ENCODE results near the gene PPP1CA. TPM values are rescaled to one million over a fixed set of nuclear protein-coding genes. Genes with fewer than 3 reads are reported as not detected.

PPP1CA gene
- total and polyA plus RNA-seq, 4 donors: 62.4 to 92.9 (median 75.9) TPM

DNA sequence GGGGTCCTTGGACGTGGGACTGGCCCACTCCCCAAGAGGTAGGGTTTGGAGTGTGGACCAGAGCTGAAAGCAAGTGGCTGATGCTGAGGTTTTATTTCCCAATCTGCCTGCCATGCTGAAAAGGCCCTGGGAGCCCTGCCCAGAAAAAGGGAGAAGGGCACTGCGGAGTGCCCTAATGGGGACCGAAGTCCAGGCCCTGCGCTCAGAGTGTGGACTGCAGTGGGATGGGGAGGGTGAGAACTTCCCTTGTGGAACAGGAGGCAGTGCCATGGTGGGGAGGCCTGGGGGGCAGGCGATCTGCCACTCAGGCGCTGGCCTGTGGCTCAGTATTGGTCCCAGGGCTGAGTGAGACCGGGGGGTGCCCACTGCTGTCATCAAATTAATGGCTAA is 46.6 kb upstream of the PPP1CA start (continued):
- TF ChIP-seq, protein P1, sequence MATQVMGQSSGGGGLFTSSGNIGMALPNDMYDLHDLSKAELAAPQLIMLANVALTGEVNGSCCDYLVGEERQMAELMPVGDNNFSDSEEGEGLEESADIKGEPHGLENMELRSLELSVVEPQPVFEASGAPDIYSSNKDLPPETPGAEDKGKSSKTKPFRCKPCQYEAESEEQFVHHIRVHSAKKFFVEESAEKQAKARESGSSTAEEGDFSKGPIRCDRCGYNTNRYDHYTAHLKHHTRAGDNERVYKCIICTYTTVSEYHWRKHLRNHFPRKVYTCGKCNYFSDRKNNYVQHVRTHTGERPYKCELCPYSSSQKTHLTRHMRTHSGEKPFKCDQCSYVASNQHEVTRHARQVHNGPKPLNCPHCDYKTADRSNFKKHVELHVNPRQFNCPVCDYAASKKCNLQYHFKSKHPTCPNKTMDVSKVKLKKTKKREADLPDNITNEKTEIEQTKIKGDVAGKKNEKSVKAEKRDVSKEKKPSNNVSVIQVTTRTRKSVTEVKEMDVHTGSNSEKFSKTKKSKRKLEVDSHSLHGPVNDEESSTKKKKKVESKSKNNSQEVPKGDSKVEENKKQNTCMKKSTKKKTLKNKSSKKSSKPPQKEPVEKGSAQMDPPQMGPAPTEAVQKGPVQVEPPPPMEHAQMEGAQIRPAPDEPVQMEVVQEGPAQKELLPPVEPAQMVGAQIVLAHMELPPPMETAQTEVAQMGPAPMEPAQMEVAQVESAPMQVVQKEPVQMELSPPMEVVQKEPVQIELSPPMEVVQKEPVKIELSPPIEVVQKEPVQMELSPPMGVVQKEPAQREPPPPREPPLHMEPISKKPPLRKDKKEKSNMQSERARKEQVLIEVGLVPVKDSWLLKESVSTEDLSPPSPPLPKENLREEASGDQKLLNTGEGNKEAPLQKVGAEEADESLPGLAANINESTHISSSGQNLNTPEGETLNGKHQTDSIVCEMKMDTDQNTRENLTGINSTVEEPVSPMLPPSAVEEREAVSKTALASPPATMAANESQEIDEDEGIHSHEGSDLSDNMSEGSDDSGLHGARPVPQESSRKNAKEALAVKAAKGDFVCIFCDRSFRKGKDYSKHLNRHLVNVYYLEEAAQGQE (IDR thresholded peaks at IDR 0.05): peak; percentile 41
- peak; percentile 52 to 58 for TF ChIP-seq RXRA (IDR thresholded peaks at IDR 0.05)
- TF ChIP-seq FOXA2 (IDR thresholded peaks at IDR 0.05): no peak
- TF ChIP-seq NR2F2 (IDR thresholded peaks at IDR 0.05): no peak
- TF ChIP-seq, protein P2, sequence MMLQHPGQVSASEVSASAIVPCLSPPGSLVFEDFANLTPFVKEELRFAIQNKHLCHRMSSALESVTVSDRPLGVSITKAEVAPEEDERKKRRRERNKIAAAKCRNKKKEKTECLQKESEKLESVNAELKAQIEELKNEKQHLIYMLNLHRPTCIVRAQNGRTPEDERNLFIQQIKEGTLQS (IDR thresholded peaks at IDR 0.05): no peak

DNA sequence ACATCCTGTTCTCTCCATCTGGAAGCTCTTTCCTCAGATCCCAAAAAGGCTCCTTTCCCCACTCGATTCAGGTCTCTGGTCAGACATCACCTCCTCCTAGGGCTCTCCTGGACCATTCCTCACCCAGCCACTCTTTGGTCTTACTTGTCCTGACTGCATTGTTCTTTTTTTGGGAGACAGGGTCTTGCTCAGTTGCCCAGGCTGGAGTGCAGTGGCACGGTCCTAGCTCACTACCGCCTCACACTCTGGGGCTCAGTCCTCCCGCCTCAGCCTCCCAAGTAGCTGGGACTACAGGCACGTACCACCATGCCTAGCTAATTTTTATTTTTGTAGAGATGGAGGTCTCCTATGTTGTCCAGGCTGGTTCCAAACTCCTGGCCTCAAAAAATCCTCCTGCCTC is 43.9 kb upstream of the PPP1CA start:
- no peak for DNase-seq (ENCODE audit: low spot score)
- no peak overlapping the region for H3K9ac ChIP-seq (ENCODE audit: low read depth in 1 of 2, low read length in 2 of 2)
- H3K4me1 ChIP-seq (ENCODE audit: control insufficient read depth in 4 of 4, insufficient read depth in 4 of 4, low read length in 3 of 4): peaks cover 4 to 27% (median 15%) of the 10 kb centered on the region in 4 donors
- no peak overlapping the region for H3K27ac ChIP-seq (ENCODE audit: low read depth in 1 of 2, low read length in 2 of 2)
- no peaks in the 10 kb centered on the region for H3K9me3 ChIP-seq (ENCODE audit: control insufficient read depth in 4 of 4, low read length in 3 of 4)
- H3K27me3 ChIP-seq (ENCODE audit: control insufficient read depth in 4 of 4, insufficient read depth in 4 of 4, low read length in 3 of 4): no peaks in the 10 kb centered on the region
- no peak overlapping the region for H3K4me3 ChIP-seq (ENCODE audit: low read depth in 1 of 3, low read length in 3 of 3)
- TF ChIP-seq FOXA1 (IDR thresholded peaks at IDR 0.05): no peak
- no peak for TF ChIP-seq RAD21 (IDR thresholded peaks at IDR 0.05)
- TF ChIP-seq, protein P1 (IDR thresholded peaks at IDR 0.05): no peak
- TF ChIP-seq RXRA (IDR thresholded peaks at IDR 0.05): no peak
- TF ChIP-seq, protein P3, sequence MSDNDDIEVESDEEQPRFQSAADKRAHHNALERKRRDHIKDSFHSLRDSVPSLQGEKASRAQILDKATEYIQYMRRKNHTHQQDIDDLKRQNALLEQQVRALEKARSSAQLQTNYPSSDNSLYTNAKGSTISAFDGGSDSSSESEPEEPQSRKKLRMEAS (IDR thresholded peaks at IDR 0.05): no peak
- no peak for TF ChIP-seq FOXA2 (IDR thresholded peaks at IDR 0.05)
- WGBS: 81% methylated on average over 5 of the region's 5 CpGs
- H3K36me3 ChIP-seq (ENCODE audit: control insufficient read depth in 4 of 4, insufficient read depth in 3 of 4, low read depth in 1 of 4, low read length in 3 of 4): no peaks in the 10 kb centered on the region

DNA sequence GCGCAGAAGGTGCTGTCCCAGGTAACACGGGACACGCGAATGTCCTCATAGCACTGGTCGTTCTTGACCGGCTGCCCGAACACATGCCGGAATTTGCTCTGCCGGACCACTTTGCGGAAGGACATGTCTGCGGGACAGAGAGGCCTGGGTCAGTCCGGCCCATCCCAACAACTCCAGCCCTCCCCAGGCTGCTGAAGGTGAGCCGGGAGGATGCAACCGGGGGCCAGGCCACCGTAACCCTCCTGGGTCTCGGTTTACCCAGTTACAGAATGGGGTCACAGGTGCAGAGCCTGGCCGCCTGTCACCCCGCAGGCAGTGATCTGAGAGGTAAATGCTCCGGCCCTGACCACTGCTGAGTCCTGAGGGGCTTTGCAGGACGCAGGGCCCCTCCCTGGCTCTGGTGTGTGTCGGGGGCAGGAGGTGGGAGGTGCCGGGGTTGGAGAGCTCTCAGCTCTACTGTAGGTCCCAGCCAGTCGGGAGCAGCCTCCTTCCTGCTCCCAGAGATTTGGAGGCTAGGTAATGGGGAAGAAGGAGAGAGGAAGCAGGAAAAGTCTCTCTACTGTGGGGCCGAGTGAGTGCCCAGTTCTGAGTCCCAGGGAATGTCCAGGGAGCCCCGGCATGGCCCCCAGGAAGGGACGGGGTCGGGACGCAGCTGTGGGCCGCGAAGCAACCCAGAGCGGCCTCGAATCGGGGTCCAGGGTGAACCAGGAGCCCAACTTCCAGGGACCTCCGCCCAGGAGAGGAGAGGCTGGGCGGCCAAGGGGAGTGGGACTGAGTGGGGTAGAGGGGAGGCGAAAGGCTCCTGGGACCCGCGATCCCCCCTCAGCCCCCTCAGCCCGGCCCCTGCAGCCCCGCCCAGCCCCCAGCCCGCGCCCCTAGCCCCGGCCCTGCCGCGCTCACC is 41.1 kb upstream of the PPP1CA start:
- peaks cover 0 to 6% (median 0%) of the 10 kb centered on the region in 4 donors for H3K36me3 ChIP-seq (ENCODE audit: control insufficient read depth in 4 of 4, insufficient read depth in 3 of 4, low read depth in 1 of 4, low read length in 3 of 4)
- H3K4me1 ChIP-seq (ENCODE audit: control insufficient read depth in 4 of 4, insufficient read depth in 4 of 4, low read length in 3 of 4): peaks cover 4 to 24% (median 13%) of the 10 kb centered on the region in 4 donors
- peak overlapping the region in 2 of 3 donors; percentile 72 to 81 for H3K4me3 ChIP-seq (ENCODE audit: low read depth in 1 of 3, low read length in 3 of 3)
- H3K9me3 ChIP-seq (ENCODE audit: control insufficient read depth in 4 of 4, low read length in 3 of 4): no peaks in the 10 kb centered on the region
- DNase-seq (ENCODE audit: low spot score): no peak
- H3K9ac ChIP-seq (ENCODE audit: low read depth in 1 of 2, low read length in 2 of 2): peak overlapping the region in 1 of 2 donors; percentile 50
- H3K27ac ChIP-seq (ENCODE audit: low read depth in 1 of 2, low read length in 2 of 2): peak overlapping the region; percentile 68 to 81
- no peaks in the 10 kb centered on the region for H3K27me3 ChIP-seq (ENCODE audit: control insufficient read depth in 4 of 4, insufficient read depth in 4 of 4, low read length in 3 of 4)
- 37% methylated on average over 45 of the region's 45 CpGs for WGBS
- TF ChIP-seq EGR1 (IDR thresholded peaks at IDR 0.05; ENCODE audit: low read depth in 2 of 2) (no peak), FOXA1 (IDR thresholded peaks at IDR 0.05) (no peak), NR2F2 (IDR thresholded peaks at IDR 0.05) (no peak), TAF1 (conservative IDR thresholded peaks at IDR 0.05) (no peak), HNF4A (conservative IDR thresholded peaks at IDR 0.05) (no peak), JUND (IDR thresholded peaks at IDR 0.05) (no peak), RXRA (IDR thresholded peaks at IDR 0.05) (no peak), FOXA2 (IDR thresholded peaks at IDR 0.05) (no peak), YY1 (IDR thresholded peaks at IDR 0.05) (no peak), GABPA (IDR thresholded peaks at IDR 0.05 in 1 of 2, conservative IDR thresholded peaks at IDR 0.05 in 1 of 2) (no peak)
- TF ChIP-seq, protein P2 (IDR thresholded peaks at IDR 0.05): no peak
- TF ChIP-seq, protein P1 (IDR thresholded peaks at IDR 0.05): no peak
- TF ChIP-seq, protein P3 (IDR thresholded peaks at IDR 0.05): no peak

All from liver (tissue), 9 donors.